ENCODE data around the gene TSTD1. TPM values are rescaled to one million over a fixed set of nuclear protein-coding genes. Genes with fewer than 3 reads are reported as not detected.

Gene TSTD1
- total and polyA plus RNA-seq, 2 of the 8 experiments (the other 6 are each of a cell fraction or from before 2014, with no cell fraction given), result 60.9 to 314 TPM

- TF ChIP-seq CHD7 (IDR thresholded peaks at IDR 0.05; ENCODE audit: insufficient replicate concordance, low read length) (no peak), CBX5 (IDR thresholded peaks at IDR 0.05; ENCODE audit: low read depth, low read length) (no peak), PHF8 (conservative IDR thresholded peaks at IDR 0.05; ENCODE audit: low read depth, low read length) (no peak), MAFK (IDR thresholded peaks at IDR 0.05; ENCODE audit: low read depth, low read length) (no peak), CBX8 (IDR thresholded peaks at IDR 0.05; ENCODE audit: borderline replicate concordance, low read depth, low read length) (no peak), CHD2 (IDR thresholded peaks at IDR 0.05; ENCODE audit: low read length) (no peak), JUND (IDR thresholded peaks at IDR 0.05; ENCODE audit: low read length) (no peak), GABPA (IDR thresholded peaks at IDR 0.05; ENCODE audit: borderline replicate concordance, insufficient read depth, low read length) (no peak), CTBP2 (IDR thresholded peaks at IDR 0.05; ENCODE audit: borderline replicate concordance, insufficient read depth, insufficient read length, low read length) (no peak), TCF12 (IDR thresholded peaks at IDR 0.05; ENCODE audit: low read depth, low read length) (no peak)
Observed at GRCh38 chr1:161031874-161032273, 6.9 kb downstream of the TSTD1 start (continued).

Measured in H1 (cell line).